Mesenchymal stem cell (in vitro differentiated cells and primary cell): ENCODE measurements around the gene C21orf58.

ENCODE experiments used
- DNase-seq: peaks from one replicate; pipeline ENCODE4 v3.0.0-alpha.2; 2013
- H2AFZ ChIP-seq: one replicate; pipeline ENCODE4 v1.6.1; 2013; ENCODE audit warnings: low read depth, mild to moderate bottlenecking, control low read depth, inconsistent platforms, low read length, moderate library complexity
- H2AK5ac ChIP-seq: 2 replicates; pipeline ENCODE4 v1.6.1; 2013; ENCODE audit warnings: low read length, moderate library complexity, mild to moderate bottlenecking, inconsistent platforms; ENCODE audit not compliant: severe bottlenecking
- H2BK120ac ChIP-seq: one replicate; pipeline ENCODE4 v1.6.1; 2013; ENCODE audit warnings: low read depth, mild to moderate bottlenecking, inconsistent platforms, low read length, moderate library complexity
- H2BK12ac ChIP-seq, 2 experiments: one replicate each; pipeline ENCODE4 v1.6.1; 2013; ENCODE audit warnings: inconsistent platforms in 2 of 2, low read length in 2 of 2, mild to moderate bottlenecking in 2 of 2, moderate library complexity in 2 of 2, control low read depth in 1 of 2
- H2BK15ac ChIP-seq: one replicate; pipeline ENCODE4 v1.6.1; 2013; ENCODE audit warnings: mild to moderate bottlenecking, low read depth, inconsistent platforms; ENCODE audit not compliant: poor library complexity, severe bottlenecking
- H2BK5ac ChIP-seq: 2 replicates; pipeline ENCODE4 v1.6.1; 2013; ENCODE audit warnings: low read depth, mild to moderate bottlenecking, low read length, control low read depth, inconsistent platforms; ENCODE audit not compliant: poor library complexity, severe bottlenecking
- H3K14ac ChIP-seq, 2 experiments: one replicate each; pipeline ENCODE4 v1.6.1; 2013; ENCODE audit warnings: inconsistent platforms in 2 of 2, low read length in 2 of 2, control low read depth in 1 of 2, mild to moderate bottlenecking in 1 of 2, moderate library complexity in 1 of 2
- H3K18ac ChIP-seq, 2 experiments: one replicate each; pipeline ENCODE4 v1.6.1; 2013; ENCODE audit warnings: inconsistent platforms in 2 of 2, low read length in 2 of 2, control low read depth in 1 of 2, low read depth in 1 of 2, mild to moderate bottlenecking in 1 of 2
- H3K23ac ChIP-seq, 2 experiments: one replicate each; pipeline ENCODE4 v1.6.1; 2013; ENCODE audit warnings: inconsistent platforms in 2 of 2, low read length in 2 of 2, mild to moderate bottlenecking in 2 of 2, moderate library complexity in 2 of 2, control low read depth in 1 of 2
- H3K27ac ChIP-seq: 2 replicates; pipeline ENCODE4 v1.5.1; 2013; ENCODE audit warnings: mild to moderate bottlenecking, moderate library complexity, low read length, control low read depth, inconsistent platforms; ENCODE audit not compliant: poor library complexity, severe bottlenecking
- H3K27me3 ChIP-seq, 2 experiments: 2 replicates each; pipeline versions ENCODE4 v1.6.1 to v1.7.0; 2013; ENCODE audit warnings: low read length in 2 of 2, mild to moderate bottlenecking in 2 of 2, moderate library complexity in 2 of 2, control low read depth in 1 of 2, inconsistent platforms in 1 of 2; ENCODE audit not compliant: control insufficient read depth in 1 of 2, insufficient read depth in 1 of 2
- H3K36me3 ChIP-seq, 2 experiments: 2 replicates each; pipeline versions ENCODE4 v1.6.1 to v1.7.0; 2013; ENCODE audit warnings: low read length in 2 of 2, control low read depth in 1 of 2, inconsistent platforms in 1 of 2, low read depth in 1 of 2, mild to moderate bottlenecking in 1 of 2; ENCODE audit not compliant: insufficient read depth in 2 of 2, control insufficient read depth in 1 of 2
- H3K4ac ChIP-seq, 2 experiments: one replicate each; pipeline ENCODE4 v1.6.1; 2013; ENCODE audit warnings: inconsistent platforms in 2 of 2, low read length in 2 of 2, mild to moderate bottlenecking in 2 of 2, moderate library complexity in 2 of 2, control low read depth in 1 of 2, low read depth in 1 of 2
- H3K4me1 ChIP-seq: 2 replicates; pipeline ENCODE4 v1.6.1; 2013; ENCODE audit warnings: low read depth, low read length, control low read depth; ENCODE audit not compliant: control insufficient read depth, insufficient read depth
- H3K4me2 ChIP-seq: 2 replicates; pipeline ENCODE4 v1.6.1; 2013; ENCODE audit warnings: low read length, mild to moderate bottlenecking, inconsistent platforms; ENCODE audit not compliant: poor library complexity, severe bottlenecking
- H3K4me3 ChIP-seq, 2 experiments: 2 replicates each; pipeline versions ENCODE4 v1.5.1 to v1.7.0; 2013; ENCODE audit warnings: low read length in 2 of 2, mild to moderate bottlenecking in 2 of 2, control low read depth in 1 of 2, low read depth in 1 of 2; ENCODE audit not compliant: insufficient read depth in 1 of 2
- H3K79me1 ChIP-seq: replicated peaks from 2 replicates; pipeline ENCODE4 v1.6.1; 2013; ENCODE audit warnings: mild to moderate bottlenecking, control low read depth, low read length, inconsistent platforms; ENCODE audit not compliant: poor library complexity, severe bottlenecking
- H3K9ac ChIP-seq: 2 replicates; pipeline ENCODE4 v1.7.0; 2013; ENCODE audit warnings: mild to moderate bottlenecking, low read length, moderate library complexity
- H3K9me3 ChIP-seq: 2 replicates; pipeline ENCODE4 v1.7.0; 2013; ENCODE audit warnings: mild to moderate bottlenecking, low read length; ENCODE audit not compliant: control insufficient read depth
- H4K8ac ChIP-seq: one replicate; pipeline ENCODE4 v1.6.1; 2013; ENCODE audit warnings: inconsistent platforms, mild to moderate bottlenecking, low read length, moderate library complexity
- H4K91ac ChIP-seq: one replicate; pipeline ENCODE4 v1.6.1; 2013; ENCODE audit warnings: mild to moderate bottlenecking, low read length, inconsistent platforms
- WGBS: methylation state at CpG from one replicate; pipeline ENCODE4 v1.1.7; 2013; ENCODE audit warnings: mixed read lengths; 5-methylcytosine and 5-hydroxymethylcytosine counted together

Gene C21orf58

GRCh38 chr21:46346296-46347202 is 22.9 kb upstream of the C21orf58 start:
- 96% methylated on average over 34 of the region's 34 CpGs for WGBS
- Histone ChIP-seq H2AK5ac (no peak overlapping the region), H2BK15ac (no peak overlapping the region), H3K4me2 (no peak overlapping the region), H3K9ac (no peak overlapping the region), H3K18ac (no peak overlapping the region), H3K4me3 (no peak overlapping the region), H2BK5ac (no peak overlapping the region), H3K36me3 (peaks cover 52 to 64% of the 10 kb centered on the region in 2 experiments), H3K9me3 (no peaks in the 10 kb centered on the region), H3K14ac (no peak overlapping the region), H3K79me1 (peaks cover 53% of the 10 kb centered on the region), H3K27me3 (no peaks in the 10 kb centered on the region), H3K27ac (no peak overlapping the region), H2BK12ac (no peak overlapping the region), H2AFZ (no peak overlapping the region), H2BK120ac (no peak overlapping the region), H4K91ac (no peak overlapping the region), H3K23ac (no peak overlapping the region), H3K4me1 (peaks cover 6% of the 10 kb centered on the region), H4K8ac (no peak overlapping the region), H3K4ac (no peak overlapping the region)
- no peak for DNase-seq

GRCh38 chr21:46345861-46346260 is 22.2 kb upstream of the C21orf58 start:
- no peak overlapping the region for H4K91ac ChIP-seq
- H3K79me1 ChIP-seq = peaks cover 55% of the 10 kb centered on the region
- no peak overlapping the region for H3K4ac ChIP-seq
- H3K4me3 ChIP-seq = no peak overlapping the region
- no peak overlapping the region for H2BK120ac ChIP-seq
- no peaks in the 10 kb centered on the region for H3K27me3 ChIP-seq
- H4K8ac ChIP-seq = no peak overlapping the region
- no peak overlapping the region for H3K23ac ChIP-seq
- H2BK15ac ChIP-seq = no peak overlapping the region
- H3K18ac ChIP-seq = no peak overlapping the region
- H3K9me3 ChIP-seq = no peaks in the 10 kb centered on the region
- no peak for DNase-seq
- no peak overlapping the region for H2AK5ac ChIP-seq
- no peak overlapping the region for H2AFZ ChIP-seq
- no peak overlapping the region for H3K14ac ChIP-seq
- H3K4me1 ChIP-seq = peaks cover 6% of the 10 kb centered on the region
- H3K4me2 ChIP-seq = no peak overlapping the region
- H3K9ac ChIP-seq = no peak overlapping the region
- H3K36me3 ChIP-seq = peaks cover 46 to 57% of the 10 kb centered on the region in 2 experiments
- no peak overlapping the region for H2BK5ac ChIP-seq
- H3K27ac ChIP-seq = no peak overlapping the region
- WGBS = 92% methylated on average over 14 of the region's 14 CpGs
- no peak overlapping the region for H2BK12ac ChIP-seq

GRCh38 chr21:46344219-46344915 is 20.7 kb upstream of the C21orf58 start:
- no peak overlapping the region for H3K23ac ChIP-seq
- peaks cover 55% of the 10 kb centered on the region for H3K79me1 ChIP-seq
- H2AK5ac ChIP-seq = no peak overlapping the region
- DNase-seq = no peak
- no peak overlapping the region for H3K18ac ChIP-seq
- peak overlapping the region; percentile 20 for H4K91ac ChIP-seq
- H3K27ac ChIP-seq = no peak overlapping the region
- H3K36me3 ChIP-seq = peaks cover 46 to 54% of the 10 kb centered on the region in 2 experiments
- H3K4ac ChIP-seq = no peak overlapping the region
- no peak overlapping the region for H2BK120ac ChIP-seq
- H3K4me2 ChIP-seq = no peak overlapping the region
- no peak overlapping the region for H3K4me3 ChIP-seq
- H2BK15ac ChIP-seq = no peak overlapping the region
- H3K27me3 ChIP-seq = no peaks in the 10 kb centered on the region
- H3K9ac ChIP-seq = no peak overlapping the region
- H4K8ac ChIP-seq = no peak overlapping the region
- no peaks in the 10 kb centered on the region for H3K9me3 ChIP-seq
- no peak overlapping the region for H2AFZ ChIP-seq
- H3K14ac ChIP-seq = peak overlapping the region in 1 of 2 experiments; percentile 50
- 98% methylated on average over 18 of the region's 20 CpGs for WGBS
- H3K4me1 ChIP-seq = peaks cover 6% of the 10 kb centered on the region
- H2BK12ac ChIP-seq = no peak overlapping the region
- no peak overlapping the region for H2BK5ac ChIP-seq

GRCh38 chr21:46340998-46341397 is 17.3 kb upstream of the C21orf58 start:
- H2BK12ac ChIP-seq = no peak overlapping the region
- H3K27ac ChIP-seq = no peak overlapping the region
- H2BK5ac ChIP-seq = no peak overlapping the region
- no peaks in the 10 kb centered on the region for H3K27me3 ChIP-seq
- no peak overlapping the region for H2AFZ ChIP-seq
- H3K79me1 ChIP-seq = peaks cover 50% of the 10 kb centered on the region
- H2BK120ac ChIP-seq = no peak overlapping the region
- H3K36me3 ChIP-seq = peaks cover 41 to 53% of the 10 kb centered on the region in 2 experiments
- peaks cover 2% of the 10 kb centered on the region for H3K4me1 ChIP-seq
- H2AK5ac ChIP-seq = no peak overlapping the region
- no peak overlapping the region for H2BK15ac ChIP-seq
- H4K8ac ChIP-seq = no peak overlapping the region
- H3K23ac ChIP-seq = no peak overlapping the region
- no peak overlapping the region for H3K9ac ChIP-seq
- DNase-seq = no peak
- no peak overlapping the region for H3K4me3 ChIP-seq
- no peak overlapping the region for H3K14ac ChIP-seq
- H3K9me3 ChIP-seq = no peaks in the 10 kb centered on the region
- no peak overlapping the region for H3K4ac ChIP-seq
- no peak overlapping the region for H4K91ac ChIP-seq
- 91% methylated on average over 8 of the region's 8 CpGs for WGBS
- no peak overlapping the region for H3K4me2 ChIP-seq
- no peak overlapping the region for H3K18ac ChIP-seq
